Cerebellar cortex (tissue), 1 donor: Measurements from ENCODE around the gene CPN1.

ENCODE experiments used
- DNase-seq: peaks from one replicate; pipeline ENCODE4 v3.0.0-alpha.2; 2015; ENCODE audit warnings: low spot score

CPN1 gene

DNA sequence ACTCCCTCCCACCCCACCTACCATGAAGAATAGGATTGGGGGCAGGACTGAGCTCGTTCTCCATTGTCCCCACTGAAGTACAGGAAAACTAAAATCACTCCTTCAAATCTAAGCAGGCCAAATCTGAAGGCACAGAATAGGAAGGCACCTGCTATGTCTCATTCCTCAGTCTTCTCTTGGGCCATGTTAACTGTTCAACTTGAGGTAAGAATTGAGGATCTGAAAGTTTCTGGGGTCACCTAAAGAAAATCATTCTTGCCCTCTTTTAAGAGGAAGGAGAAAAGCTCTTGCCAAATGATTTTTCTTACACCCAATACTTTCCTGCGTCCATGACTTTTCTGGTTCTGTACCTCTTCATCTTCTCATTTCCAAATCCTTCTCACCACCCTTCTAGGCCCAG, 4.9 kb downstream of the CPN1 start:
- no peak for DNase-seq

DNA sequence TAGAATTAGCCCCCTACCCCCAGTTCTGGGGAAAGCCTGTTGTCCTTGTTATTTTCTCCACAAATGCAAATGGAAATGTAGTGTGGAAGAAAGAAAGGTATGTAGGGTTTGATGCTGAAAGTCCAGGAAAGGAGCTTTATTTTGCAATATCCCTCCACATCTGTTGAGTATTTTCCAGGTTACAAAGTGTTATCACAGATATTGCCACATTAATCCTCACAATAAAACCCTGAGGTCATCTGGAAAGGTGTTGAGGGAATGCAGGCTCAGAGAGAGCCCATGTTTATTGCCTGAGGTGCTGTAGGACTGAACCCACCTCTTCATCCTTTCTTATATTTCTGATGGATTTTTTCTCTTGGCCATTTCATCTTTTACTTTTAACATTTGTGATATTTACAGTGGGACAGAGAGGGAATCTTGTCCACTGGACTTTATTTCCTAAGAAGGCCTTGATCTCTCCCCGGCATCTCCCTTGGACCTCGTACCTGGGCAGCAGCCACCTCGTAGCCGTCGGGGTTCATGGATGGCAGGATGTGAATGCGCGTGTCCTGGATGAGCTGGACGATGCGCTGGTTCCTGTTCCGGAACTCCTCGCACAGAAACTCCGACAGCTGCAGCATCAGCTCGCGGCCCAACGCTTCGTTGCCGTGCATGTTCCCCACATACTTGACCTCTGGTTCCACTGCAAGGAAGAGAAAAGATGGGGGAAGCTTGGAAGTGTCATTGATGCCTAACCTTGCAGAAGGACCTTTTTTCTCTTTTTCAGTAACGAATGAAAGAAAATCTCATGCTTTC, 6.0 kb downstream of the CPN1 start:
- DNase-seq: no peak

GRCh38 chr10:100072514-100072913, 9.2 kb downstream of the CPN1 start:
- DNase-seq: no peak

DNA sequence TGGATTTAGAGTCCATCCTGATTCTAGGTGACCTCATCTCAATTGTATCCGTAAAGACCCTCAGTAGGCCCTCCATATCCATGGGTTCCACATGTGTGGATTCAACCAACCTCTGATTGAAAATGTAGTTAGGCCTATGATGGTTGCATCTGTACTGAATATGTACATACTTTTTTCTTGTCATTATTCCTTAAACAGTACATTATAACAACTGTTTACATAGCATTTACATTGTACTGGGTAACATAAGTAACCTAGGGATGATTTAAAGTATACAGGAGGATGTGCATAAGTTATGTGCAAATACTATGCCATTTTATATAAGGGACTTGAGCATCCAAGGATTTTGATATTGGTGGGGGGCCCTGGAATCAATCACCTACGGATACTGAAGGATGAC, 10.1 kb downstream of the CPN1 start:
- no peak for DNase-seq

- DNase-seq: no peak
Observed at GRCh38 chr10:100067466-100067865, 14.2 kb downstream of the CPN1 start.

DNA sequence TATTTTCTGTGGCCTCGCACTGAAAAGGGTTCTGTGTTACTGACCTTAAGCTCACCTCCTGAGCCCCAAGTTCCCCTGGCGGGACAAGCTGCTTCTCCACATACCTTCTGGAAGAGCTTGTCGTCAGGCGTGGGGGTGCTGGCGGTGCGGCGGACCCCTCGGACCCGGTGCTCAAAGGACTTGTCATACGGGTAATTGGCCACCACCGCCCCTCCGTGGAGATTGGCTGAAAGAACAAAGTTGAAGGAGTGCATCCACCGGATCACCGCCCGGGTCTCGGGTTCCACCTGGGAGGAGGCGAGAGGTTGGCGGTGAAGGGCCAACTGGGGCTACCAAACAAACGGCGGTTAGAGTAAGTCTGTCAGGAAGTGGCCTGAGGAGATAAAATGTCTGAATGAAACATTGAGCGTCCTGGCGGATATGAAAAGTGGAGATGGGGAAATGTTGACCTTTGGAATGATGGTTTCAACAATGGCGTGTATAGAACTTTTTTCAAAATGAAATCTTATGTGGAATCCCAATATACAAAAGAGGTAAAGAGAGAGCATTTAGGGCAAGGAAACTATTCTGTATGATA, 16.5 kb downstream of the CPN1 start:
- no peak for DNase-seq

GRCh38 chr10:100061401-100061800, 20.3 kb downstream of the CPN1 start:
- DNase-seq: no peak

GRCh38 chr10:100057948-100058347, 23.7 kb downstream of the CPN1 start:
- no peak for DNase-seq

- DNase-seq: no peak
Observed at GRCh38 chr10:100053686-100054460, 27.8 kb downstream of the CPN1 start.

GRCh38 chr10:100046021-100046486, 35.6 kb downstream of the CPN1 start:
- peak; percentile 84 for DNase-seq

GRCh38 chr10:100045592-100045991, 36.1 kb downstream of the CPN1 start:
- DNase-seq: no peak

DNA sequence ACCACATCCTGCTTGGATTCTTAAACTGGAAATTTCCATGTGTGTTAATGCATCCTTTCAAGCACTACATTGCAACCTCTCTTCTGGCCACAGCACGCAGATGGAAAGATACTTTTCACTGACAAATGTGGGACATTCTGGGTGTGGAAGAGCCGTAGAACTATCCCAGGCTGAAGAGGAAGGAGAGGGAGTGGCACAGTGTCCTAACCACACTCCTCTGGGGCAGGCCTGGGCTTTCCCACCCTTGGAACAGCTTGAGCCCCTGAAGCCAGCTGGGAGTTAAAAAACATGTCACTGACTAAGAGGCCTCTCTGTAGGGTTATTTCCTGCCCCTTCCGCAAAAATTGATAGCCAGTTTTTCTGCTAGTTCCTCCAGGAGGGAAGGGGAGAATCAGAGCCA, 37.9 kb downstream of the CPN1 start:
- no peak for DNase-seq

DNA sequence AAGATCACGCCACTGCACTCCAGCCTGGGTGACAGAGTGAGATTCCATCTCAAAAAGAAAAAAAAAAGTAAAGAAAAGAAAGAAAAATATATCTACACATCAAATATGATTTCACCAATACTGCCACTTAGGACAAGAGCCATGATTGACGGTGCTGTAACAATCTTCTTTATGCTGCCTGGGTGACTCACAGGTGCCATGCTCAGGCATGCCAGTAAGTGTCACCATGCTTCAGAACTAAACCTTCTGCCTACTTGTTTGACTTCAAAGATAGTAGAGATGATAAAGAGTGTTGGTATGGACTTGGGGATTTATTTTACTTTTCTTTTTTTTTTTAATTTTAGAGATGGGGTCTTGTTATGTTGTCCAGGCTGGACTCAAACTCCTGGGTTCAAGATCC, 38.3 kb downstream of the CPN1 start:
- DNase-seq: no peak

DNA sequence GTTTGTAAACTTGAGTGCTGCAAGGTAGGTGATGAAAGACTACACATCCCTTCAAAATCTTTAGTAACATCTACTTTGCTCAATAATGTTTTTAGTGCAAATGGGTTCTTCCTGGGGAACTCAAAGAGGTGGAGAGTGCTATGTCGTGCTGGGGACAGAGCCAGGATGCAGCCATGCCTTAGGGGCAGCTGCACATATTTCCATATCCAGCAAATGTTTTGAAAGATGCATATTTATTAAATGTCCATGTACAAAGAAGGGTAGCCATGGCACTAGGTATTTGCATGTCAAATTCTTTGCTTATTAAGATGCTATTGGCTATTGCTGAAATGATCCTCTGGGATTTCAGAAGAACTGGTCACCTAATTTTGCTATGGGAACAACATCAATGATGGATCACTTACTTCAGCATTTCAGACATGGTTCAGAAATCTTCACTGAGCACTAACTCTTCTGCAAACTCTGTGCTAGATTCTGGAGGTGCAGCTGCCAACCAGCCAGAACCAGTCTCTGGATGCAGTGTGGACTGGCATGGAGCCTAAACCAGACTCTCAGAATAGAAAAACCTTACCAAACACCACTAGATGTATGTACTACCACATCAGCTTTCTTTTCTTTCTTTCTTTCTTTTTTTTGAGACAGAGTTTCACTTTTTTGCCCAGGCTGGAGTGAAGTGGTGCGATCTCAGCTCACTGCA, 40.2 kb downstream of the CPN1 start:
- no peak for DNase-seq

GRCh38 chr10:100038561-100039071, 43.1 kb downstream of the CPN1 start:
- no peak for DNase-seq

DNA sequence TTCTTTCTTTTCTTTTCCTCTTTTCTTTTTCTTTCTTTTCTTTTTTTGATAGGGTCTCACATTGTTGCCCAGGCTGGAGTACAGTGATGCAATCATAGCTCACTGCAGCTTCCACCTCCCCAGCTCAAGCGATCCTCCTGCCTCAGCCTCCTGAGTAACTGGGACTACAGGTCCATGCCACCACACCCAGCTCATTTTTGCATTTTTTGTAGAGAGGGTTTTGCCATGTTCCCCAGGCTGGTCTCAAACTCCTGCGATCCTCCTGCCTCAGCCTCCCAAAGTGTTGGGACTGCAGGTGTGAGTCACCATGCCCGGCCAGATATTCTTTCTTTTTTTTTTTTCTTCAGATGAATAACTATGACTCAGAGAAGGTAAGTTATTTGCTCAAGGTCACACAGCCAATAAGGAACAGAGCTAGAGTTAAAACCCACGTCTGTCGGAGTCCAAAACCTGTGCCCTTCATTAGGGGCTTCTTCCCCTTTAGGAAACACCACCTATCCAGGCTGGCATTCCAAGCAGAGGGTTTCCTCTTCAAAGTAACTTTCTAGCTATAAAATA, 43.8 kb downstream of the CPN1 start:
- no peak for DNase-seq

GRCh38 chr10:100036850-100037249, 44.8 kb downstream of the CPN1 start:
- no peak for DNase-seq

DNA sequence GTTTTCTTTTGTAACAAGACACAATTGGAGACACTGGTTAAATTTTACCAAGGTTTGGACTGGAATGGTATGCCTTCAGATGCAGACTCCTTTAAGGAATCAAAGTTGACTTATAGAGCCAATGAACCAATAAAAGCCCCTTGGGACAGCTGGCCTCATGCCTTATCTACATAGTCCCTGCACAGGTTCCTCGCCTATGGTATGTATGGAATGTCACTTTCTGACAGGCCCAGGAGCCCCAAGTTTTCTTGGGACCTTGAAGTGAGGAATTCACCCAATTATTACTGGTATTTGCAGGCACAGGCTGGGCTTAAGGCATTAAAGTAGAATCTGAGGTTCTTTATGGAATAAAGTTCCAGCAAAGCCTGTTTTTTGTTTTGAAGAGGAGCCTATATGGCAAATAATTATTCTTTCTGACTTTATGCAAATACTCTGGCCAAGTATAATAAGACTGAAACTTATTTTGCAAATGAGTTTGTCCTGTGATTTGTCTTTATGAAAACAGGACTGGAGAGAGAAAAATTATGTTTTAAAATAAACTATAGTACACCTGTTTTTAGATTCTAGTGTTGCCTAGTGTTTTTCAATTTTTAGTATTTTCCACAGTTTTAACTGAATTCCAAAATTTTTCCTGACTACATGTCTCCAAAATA, 47.8 kb downstream of the CPN1 start:
- DNase-seq: no peak

GRCh38 chr10:100027416-100027815, 54.3 kb downstream of the CPN1 start:
- no peak for DNase-seq

- no peak for DNase-seq
Observed at GRCh38 chr10:100025576-100025975, 56.1 kb downstream of the CPN1 start.

- no peak for DNase-seq
Observed at GRCh38 chr10:100024748-100025147, 56.9 kb downstream of the CPN1 start.
